DOHH2 (cell line): ENCODE data around the gene COL1A1.

Experiments
- CTCF ChIP-seq: fragments of 200-600 bp; sonication (generic); IDR thresholded peaks from one replicate; pipeline ENCODE4 v1.5.1; 2014; ENCODE audit warnings: antibody characterized with exemption, mild to moderate bottlenecking, low read depth, low read length; ENCODE audit not compliant: poor library complexity, severe bottlenecking
- EZH2phosphoT487 ChIP-seq: fragments of 200-600 bp; sonication (generic); IDR thresholded peaks from 2 replicates; pipeline ENCODE4 v1.6.1; 2017; ENCODE audit warnings: borderline replicate concordance, mild to moderate bottlenecking, antibody characterized with exemption, low read length, moderate library complexity, mixed read lengths

- no peak for TF ChIP-seq CTCF
- no peak for TF ChIP-seq EZH2phosphoT487
Measured at GRCh38 chr17:50153650-50154575, 47.5 kb downstream of the COL1A1 start.
